Measurements from ENCODE around the gene SCARB2.

Gene SCARB2, protein sequence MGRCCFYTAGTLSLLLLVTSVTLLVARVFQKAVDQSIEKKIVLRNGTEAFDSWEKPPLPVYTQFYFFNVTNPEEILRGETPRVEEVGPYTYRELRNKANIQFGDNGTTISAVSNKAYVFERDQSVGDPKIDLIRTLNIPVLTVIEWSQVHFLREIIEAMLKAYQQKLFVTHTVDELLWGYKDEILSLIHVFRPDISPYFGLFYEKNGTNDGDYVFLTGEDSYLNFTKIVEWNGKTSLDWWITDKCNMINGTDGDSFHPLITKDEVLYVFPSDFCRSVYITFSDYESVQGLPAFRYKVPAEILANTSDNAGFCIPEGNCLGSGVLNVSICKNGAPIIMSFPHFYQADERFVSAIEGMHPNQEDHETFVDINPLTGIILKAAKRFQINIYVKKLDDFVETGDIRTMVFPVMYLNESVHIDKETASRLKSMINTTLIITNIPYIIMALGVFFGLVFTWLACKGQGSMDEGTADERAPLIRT

DNA sequence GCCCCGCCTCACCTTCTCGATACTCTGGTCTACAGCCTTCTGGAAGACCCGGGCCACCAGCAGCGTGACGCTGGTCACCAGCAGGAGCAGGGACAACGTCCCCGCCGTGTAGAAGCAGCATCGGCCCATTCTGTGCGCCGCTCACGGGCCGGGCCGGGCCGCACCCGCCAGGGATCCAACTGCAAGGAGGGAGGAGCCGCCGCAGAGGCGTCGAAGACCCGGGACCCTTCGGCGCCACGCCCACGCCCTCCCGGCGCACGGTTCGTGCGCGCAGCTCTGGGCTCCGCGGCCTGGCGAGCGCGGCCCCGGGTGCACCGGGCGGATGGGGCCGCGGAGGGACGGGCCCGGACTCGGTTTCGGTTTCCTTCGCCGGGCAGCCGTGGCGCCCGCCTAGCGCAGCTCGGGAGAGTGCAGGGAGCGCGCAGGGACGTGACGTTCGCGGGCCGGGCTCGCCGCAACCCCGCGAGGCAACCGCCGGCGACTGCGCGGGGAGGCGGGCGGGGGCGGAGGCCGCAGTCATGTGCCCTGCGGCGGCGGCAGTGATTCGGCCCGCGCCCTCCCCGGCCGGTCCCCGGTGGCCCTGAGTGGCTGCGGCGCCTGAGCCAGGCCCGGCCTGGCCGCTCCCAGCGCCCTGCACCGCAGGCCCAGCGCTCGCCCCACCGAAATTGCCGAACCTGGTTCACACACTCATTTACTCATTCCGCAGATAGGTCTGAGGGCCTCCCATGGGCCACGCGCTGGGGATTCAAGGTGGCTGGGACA lies at the start of gene SCARB2:
Gene SCARB2, minus strand, starts transcription at position 410 of the 762 bp plus-strand sequence. Its CDS starts 281 bp downstream, at position 129.
- H3K27me3 ChIP-seq (ENCODE audit: control insufficient read depth, insufficient read depth, low read length) = peaks cover 2% of the 10 kb centered on the region
- peak within 1 kb of the TSS; percentile 77 for H3K4me3 ChIP-seq (ENCODE audit: low read depth, low read length)
- no peaks in the 10 kb centered on the region for H3K36me3 ChIP-seq (ENCODE audit: control insufficient read depth, insufficient read depth, low read length)
- no peaks in the 10 kb centered on the region for H3K9me3 ChIP-seq (ENCODE audit: control insufficient read depth, insufficient read depth, low read length)
- peaks cover 16% of the 10 kb centered on the region for H3K4me1 ChIP-seq (ENCODE audit: control insufficient read depth, insufficient read depth, low read length)
- H3K9ac ChIP-seq (ENCODE audit: low read depth, low read length) = peak within 1 kb of the TSS; percentile 88

DNA sequence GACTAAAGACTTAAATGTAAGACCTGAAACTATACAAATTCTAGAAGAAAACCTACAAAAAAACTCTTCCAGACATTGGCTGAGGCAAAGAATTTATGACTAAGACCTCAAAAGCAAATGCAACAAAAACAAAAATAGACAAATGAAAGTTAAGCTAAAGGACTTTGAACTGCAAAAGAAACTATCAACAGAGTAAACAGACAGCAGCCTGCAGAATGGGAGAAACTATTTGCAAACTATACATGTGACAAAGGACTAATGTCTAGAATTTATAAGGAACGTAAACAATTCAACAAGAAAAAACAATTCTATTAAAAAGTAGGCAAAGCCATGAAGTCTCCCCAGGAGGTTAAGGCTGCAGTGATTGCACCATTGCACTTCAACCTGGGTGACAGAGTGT lies 46.9 kb upstream of the SCARB2 start:
- Histone ChIP-seq H3K36me3 (ENCODE audit: control insufficient read depth, insufficient read depth, low read length) (no peaks in the 10 kb centered on the region), H3K4me1 (ENCODE audit: control insufficient read depth, insufficient read depth, low read length) (peaks cover 2% of the 10 kb centered on the region), H3K9ac (ENCODE audit: low read depth, low read length) (no peak overlapping the region)

DNA sequence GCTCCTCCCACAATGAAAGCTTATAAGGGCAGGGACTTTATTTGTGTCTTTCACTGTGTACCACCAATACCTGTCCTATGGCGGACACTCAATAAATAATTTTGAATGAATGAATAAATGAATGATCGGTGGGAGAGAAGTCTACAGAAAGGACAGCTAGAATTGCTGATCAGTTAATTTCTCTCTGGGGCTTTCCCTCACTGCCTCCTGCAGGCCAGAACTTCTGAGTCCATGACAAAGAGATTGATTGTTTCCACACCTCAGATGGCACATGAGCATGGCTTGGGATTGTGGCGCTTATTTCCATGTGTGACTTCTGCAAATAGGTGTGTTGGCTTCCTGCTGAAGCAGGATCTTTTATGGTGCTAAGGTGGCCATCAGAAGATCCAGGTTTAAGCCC lies 44.2 kb upstream of the SCARB2 start:
- H3K9me3 ChIP-seq (ENCODE audit: control insufficient read depth, insufficient read depth, low read length) = no peaks in the 10 kb centered on the region
- H3K36me3 ChIP-seq (ENCODE audit: control insufficient read depth, insufficient read depth, low read length) = no peaks in the 10 kb centered on the region
- peaks cover 2% of the 10 kb centered on the region for H3K4me1 ChIP-seq (ENCODE audit: control insufficient read depth, insufficient read depth, low read length)
- H3K9ac ChIP-seq (ENCODE audit: low read depth, low read length) = no peak overlapping the region
- no peak overlapping the region for H3K4me3 ChIP-seq (ENCODE audit: low read depth, low read length)
- H3K27me3 ChIP-seq (ENCODE audit: control insufficient read depth, insufficient read depth, low read length) = peaks cover 10% of the 10 kb centered on the region

More for the DNA sequence above, 46.9 kb upstream of the SCARB2 start:
- Histone ChIP-seq H3K9me3 (ENCODE audit: control insufficient read depth, insufficient read depth, low read length) (no peaks in the 10 kb centered on the region), H3K27me3 (ENCODE audit: control insufficient read depth, insufficient read depth, low read length) (no peaks in the 10 kb centered on the region), H3K4me3 (ENCODE audit: low read depth, low read length) (no peak overlapping the region)

DNA sequence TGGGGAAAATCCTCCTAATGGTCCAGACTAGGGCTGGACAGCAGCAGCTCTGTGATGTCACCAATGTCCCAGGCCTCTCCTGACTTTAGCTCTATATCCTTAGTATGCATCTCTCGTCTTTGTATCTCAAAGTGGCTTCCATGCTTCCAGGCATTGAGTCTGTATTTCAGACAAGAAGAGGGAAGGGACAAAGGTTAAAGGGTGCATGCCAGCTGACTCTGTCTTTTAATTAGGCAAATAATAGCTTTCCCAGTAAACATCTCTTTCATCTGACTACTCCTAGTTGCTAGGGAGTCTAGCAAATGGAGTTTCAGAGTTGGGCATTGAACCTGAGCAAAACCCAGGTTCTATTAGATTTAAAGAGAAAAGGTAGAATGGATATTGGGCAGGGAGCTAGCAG lies 43.3 kb upstream of the SCARB2 start:
- Histone ChIP-seq H3K4me3 (ENCODE audit: low read depth, low read length) (no peak overlapping the region), H3K27me3 (ENCODE audit: control insufficient read depth, insufficient read depth, low read length) (peaks cover 18% of the 10 kb centered on the region), H3K9me3 (ENCODE audit: control insufficient read depth, insufficient read depth, low read length) (no peaks in the 10 kb centered on the region), H3K4me1 (ENCODE audit: control insufficient read depth, insufficient read depth, low read length) (peaks cover 2% of the 10 kb centered on the region), H3K36me3 (ENCODE audit: control insufficient read depth, insufficient read depth, low read length) (no peaks in the 10 kb centered on the region), H3K9ac (ENCODE audit: low read depth, low read length) (no peak overlapping the region)

DNA sequence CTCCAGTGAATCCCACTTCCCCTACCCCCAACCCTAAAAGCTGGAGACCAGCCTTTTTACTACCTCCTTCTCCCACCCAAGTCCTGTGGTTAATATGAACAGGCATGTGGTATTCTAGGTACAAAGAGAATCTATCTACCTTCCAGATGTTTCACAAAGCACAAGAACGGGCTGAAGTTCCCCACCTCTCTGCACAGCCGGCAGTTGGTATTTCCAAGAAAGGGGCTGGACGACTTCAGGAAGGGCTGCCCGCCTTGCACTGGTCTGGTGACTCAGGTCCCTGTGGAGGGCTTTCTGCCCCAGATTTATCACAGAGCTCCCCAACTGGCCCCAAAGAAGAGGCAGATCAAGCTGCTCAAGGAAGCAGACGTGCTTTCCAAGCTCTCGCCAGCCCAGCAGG lies 42.4 kb upstream of the SCARB2 start:
- Histone ChIP-seq H3K9me3 (ENCODE audit: control insufficient read depth, insufficient read depth, low read length) (no peaks in the 10 kb centered on the region), H3K4me1 (ENCODE audit: control insufficient read depth, insufficient read depth, low read length) (peaks cover 2% of the 10 kb centered on the region), H3K27me3 (ENCODE audit: control insufficient read depth, insufficient read depth, low read length) (peaks cover 24% of the 10 kb centered on the region), H3K9ac (ENCODE audit: low read depth, low read length) (no peak overlapping the region), H3K4me3 (ENCODE audit: low read depth, low read length) (no peak overlapping the region), H3K36me3 (ENCODE audit: control insufficient read depth, insufficient read depth, low read length) (no peaks in the 10 kb centered on the region)

DNA sequence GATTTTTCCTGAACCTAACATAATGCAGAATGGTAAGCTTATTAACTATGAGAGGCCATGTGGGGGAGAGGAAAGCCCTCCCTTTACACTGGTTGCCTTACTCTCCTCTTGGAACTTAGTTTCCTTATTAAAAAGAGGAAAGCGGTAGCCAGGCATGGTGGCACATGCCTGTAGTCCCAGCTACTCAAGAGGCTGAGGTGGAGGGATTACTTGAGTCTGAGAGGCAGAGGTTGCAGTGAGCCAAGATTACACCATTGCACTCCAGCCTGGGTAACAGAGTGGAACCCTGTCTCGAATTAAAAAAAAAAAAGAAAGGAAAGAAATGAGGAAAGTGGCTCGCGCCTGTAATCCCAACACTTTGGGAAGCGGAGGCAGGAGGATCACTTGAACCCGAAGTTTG lies 39.9 kb upstream of the SCARB2 start:
- H3K36me3 ChIP-seq (ENCODE audit: control insufficient read depth, insufficient read depth, low read length) = no peaks in the 10 kb centered on the region
- H3K4me1 ChIP-seq (ENCODE audit: control insufficient read depth, insufficient read depth, low read length) = peaks cover 5% of the 10 kb centered on the region
- H3K9ac ChIP-seq (ENCODE audit: low read depth, low read length) = no peak overlapping the region
- no peaks in the 10 kb centered on the region for H3K9me3 ChIP-seq (ENCODE audit: control insufficient read depth, insufficient read depth, low read length)
- no peak overlapping the region for H3K4me3 ChIP-seq (ENCODE audit: low read depth, low read length)
- H3K27me3 ChIP-seq (ENCODE audit: control insufficient read depth, insufficient read depth, low read length) = peaks cover 26% of the 10 kb centered on the region

DNA sequence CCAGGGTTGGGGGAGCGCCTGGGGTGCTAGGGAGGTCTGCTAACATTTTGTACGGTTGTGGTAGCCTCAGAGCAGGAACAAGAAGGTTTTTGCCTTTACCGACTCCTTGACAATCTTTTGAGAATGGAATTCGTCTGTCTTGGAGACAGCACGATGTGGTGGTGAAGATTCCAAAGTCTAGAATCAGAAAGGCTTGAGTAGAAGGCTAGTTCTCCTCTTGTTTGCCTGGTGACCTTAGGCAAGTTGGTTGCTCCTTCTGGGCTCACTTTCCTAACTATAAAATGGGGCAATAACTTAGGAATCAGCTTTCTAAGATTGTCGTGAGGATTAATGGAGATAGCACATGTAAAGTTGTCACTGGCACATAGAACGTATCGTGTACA lies 38.6 kb upstream of the SCARB2 start:
- Histone ChIP-seq H3K36me3 (ENCODE audit: control insufficient read depth, insufficient read depth, low read length) (no peaks in the 10 kb centered on the region), H3K4me1 (ENCODE audit: control insufficient read depth, insufficient read depth, low read length) (peaks cover 3% of the 10 kb centered on the region), H3K9me3 (ENCODE audit: control insufficient read depth, insufficient read depth, low read length) (no peaks in the 10 kb centered on the region), H3K27me3 (ENCODE audit: control insufficient read depth, insufficient read depth, low read length) (peaks cover 26% of the 10 kb centered on the region), H3K9ac (ENCODE audit: low read depth, low read length) (no peak overlapping the region), H3K4me3 (ENCODE audit: low read depth, low read length) (peak overlapping the region; percentile 70)

DNA sequence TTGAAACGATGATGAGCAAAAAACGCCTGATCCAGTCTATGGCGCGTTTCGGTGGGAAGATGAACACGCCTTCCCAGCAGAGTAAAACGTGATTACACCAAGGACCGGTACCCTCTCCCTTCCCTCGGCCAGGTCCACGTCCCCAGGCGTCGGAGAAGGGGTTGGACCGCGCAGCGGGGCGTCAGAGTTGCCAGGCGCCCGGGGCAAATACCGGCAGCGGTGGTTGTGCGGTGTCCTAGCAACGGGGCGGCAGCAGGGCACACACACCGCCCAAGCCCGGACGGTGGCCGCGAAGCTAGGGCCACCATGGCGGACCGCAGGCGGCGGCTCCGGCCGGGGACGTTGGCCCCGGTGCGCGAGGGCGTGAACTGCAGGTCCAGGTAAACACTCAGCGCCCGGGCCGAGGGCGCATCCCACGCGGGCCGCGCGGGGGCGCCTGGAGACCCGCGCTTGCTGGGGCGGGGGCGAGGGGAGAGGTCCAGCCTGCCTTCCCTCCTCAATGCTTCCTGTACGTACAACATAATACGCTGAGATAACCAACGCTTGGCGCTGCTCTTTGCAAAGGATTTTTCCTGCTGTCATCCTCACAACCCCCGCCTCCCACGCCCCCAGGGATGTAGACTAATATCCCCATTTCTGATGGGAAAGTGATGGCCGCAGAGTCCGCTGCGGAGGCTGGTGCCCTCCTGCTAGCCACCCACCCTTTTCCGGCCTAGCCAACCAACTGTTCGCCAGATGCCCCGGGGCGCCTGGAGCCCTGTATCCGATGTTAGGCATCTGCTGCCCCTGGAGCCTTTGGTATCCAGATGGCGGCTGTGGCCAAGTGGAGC lies 38.0 kb upstream of the SCARB2 start, which contains the start of gene FAM47E:
Gene FAM47E, plus strand, starts transcription at position 281 of the 830 bp plus-strand sequence. Its CDS starts 26 bp downstream, at position 307.
- H3K9me3 ChIP-seq (ENCODE audit: control insufficient read depth, insufficient read depth, low read length) = no peaks in the 10 kb centered on the region
- peaks cover 3% of the 10 kb centered on the region for H3K4me1 ChIP-seq (ENCODE audit: control insufficient read depth, insufficient read depth, low read length)
- peak within 1 kb of the TSS; percentile 70 for H3K4me3 ChIP-seq (ENCODE audit: low read depth, low read length)
- peaks cover 26% of the 10 kb centered on the region for H3K27me3 ChIP-seq (ENCODE audit: control insufficient read depth, insufficient read depth, low read length)
- H3K9ac ChIP-seq (ENCODE audit: low read depth, low read length) = peak within 1 kb of the TSS; percentile 37
- H3K36me3 ChIP-seq (ENCODE audit: control insufficient read depth, insufficient read depth, low read length) = no peaks in the 10 kb centered on the region

DNA sequence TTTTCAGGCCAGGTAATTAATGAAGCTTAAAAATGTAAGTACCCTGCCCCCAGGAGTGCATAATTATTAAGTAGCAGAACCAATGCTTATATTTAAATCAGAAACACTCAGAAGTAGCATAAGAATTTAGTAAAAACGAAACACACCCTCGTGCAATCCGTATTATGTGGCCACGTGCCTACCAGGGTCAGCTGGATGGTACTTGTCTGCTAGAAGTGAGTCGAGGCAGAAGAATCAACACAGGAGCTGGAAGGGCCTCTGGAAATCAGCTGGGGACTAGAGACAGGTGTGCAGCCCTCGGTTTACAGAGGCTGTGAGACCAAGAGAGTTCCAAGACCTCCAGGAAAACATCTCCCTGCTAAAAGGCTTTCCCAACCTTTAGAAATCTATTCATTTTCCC lies 37.3 kb upstream of the SCARB2 start:
- no peak overlapping the region for H3K9ac ChIP-seq (ENCODE audit: low read depth, low read length)
- no peaks in the 10 kb centered on the region for H3K36me3 ChIP-seq (ENCODE audit: control insufficient read depth, insufficient read depth, low read length)
- peaks cover 3% of the 10 kb centered on the region for H3K4me1 ChIP-seq (ENCODE audit: control insufficient read depth, insufficient read depth, low read length)
- no peaks in the 10 kb centered on the region for H3K9me3 ChIP-seq (ENCODE audit: control insufficient read depth, insufficient read depth, low read length)
- peaks cover 26% of the 10 kb centered on the region for H3K27me3 ChIP-seq (ENCODE audit: control insufficient read depth, insufficient read depth, low read length)
- H3K4me3 ChIP-seq (ENCODE audit: low read depth, low read length) = peak overlapping the region; percentile 70

DNA sequence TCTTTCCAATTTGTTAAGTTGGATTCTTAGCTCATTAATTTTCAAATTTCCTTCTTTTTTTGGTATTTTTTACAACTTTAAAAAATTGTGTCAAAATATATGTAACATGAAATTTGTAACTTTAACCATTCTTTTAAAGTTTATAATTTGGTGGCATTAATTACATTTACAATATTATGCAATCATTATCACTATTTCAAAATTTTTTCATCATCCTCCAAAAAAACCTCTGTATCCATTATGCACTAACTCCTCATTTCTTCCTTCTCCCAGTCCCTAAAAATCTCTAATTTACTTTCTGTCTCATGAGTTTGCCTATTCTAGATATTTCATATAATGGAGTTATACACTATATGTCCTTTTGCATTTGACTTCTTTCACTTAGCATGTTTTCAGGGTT lies 33.2 kb upstream of the SCARB2 start:
- Histone ChIP-seq H3K27me3 (ENCODE audit: control insufficient read depth, insufficient read depth, low read length) (peaks cover 7% of the 10 kb centered on the region), H3K9ac (ENCODE audit: low read depth, low read length) (no peak overlapping the region), H3K36me3 (ENCODE audit: control insufficient read depth, insufficient read depth, low read length) (no peaks in the 10 kb centered on the region), H3K9me3 (ENCODE audit: control insufficient read depth, insufficient read depth, low read length) (no peaks in the 10 kb centered on the region), H3K4me3 (ENCODE audit: low read depth, low read length) (no peak overlapping the region), H3K4me1 (ENCODE audit: control insufficient read depth, insufficient read depth, low read length) (peaks cover 3% of the 10 kb centered on the region)

DNA sequence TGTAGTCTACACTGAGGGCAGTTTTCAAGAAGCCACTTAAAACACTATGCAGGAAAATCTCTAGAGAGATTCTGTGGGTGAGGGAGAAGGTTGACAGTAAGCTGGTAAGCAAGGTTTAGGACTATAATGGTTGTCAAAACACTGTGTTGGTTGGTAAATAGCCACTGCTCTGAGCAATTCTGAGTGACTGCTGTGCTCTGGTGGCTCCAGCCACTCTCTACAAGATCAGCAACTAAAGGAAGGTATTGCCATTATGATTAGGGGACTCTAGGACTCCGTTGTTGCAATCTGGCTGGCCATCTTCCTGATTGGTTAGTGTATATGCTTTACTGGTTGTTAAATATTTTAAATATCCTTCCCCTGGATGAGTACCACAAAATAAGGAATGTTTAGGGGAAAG lies 32.4 kb upstream of the SCARB2 start:
- Histone ChIP-seq H3K9me3 (ENCODE audit: control insufficient read depth, insufficient read depth, low read length) (no peaks in the 10 kb centered on the region), H3K36me3 (ENCODE audit: control insufficient read depth, insufficient read depth, low read length) (no peaks in the 10 kb centered on the region), H3K4me3 (ENCODE audit: low read depth, low read length) (no peak overlapping the region), H3K9ac (ENCODE audit: low read depth, low read length) (no peak overlapping the region), H3K4me1 (ENCODE audit: control insufficient read depth, insufficient read depth, low read length) (peaks cover 3% of the 10 kb centered on the region), H3K27me3 (ENCODE audit: control insufficient read depth, insufficient read depth, low read length) (peaks cover 2% of the 10 kb centered on the region)

Measured in iPS-15b (cell line).